GM12878 (cell line): ENCODE data around the gene ZCCHC9. TPM values are rescaled to one million over a fixed set of nuclear protein-coding genes. Genes with fewer than 3 reads are reported as not detected.

ENCODE experiments used
- ATAC-seq: fragments of 200-7000 bp; cut with Tn5 transposase; 3 replicates; pipeline ENCODE4 v1.9.1; 2020; ENCODE audit warnings: mild to moderate bottlenecking, moderate library complexity
- BruUV-seq: library from RNA; stranded (reverse); fragments of 400-500 nt; replicated peaks from 2 replicates; lab custom pipeline; 2021; lab: Mats Ljungman, UMichigan
- CTCF ChIA-PET: fragments of 300-600 bp; sonication (Branson Sonifier 250); formaldehyde crosslinking; extraction: SDS; loops from one replicate; lab custom pipeline; 2021; ENCODE audit warnings: inconsistent platforms; lab: Yijun Ruan, JAX
- POLR2A ChIA-PET: fragments of 350-600 bp; formaldehyde crosslinking; extraction: SDS; loops from one replicate; lab custom pipeline; 2021; ENCODE audit warnings: inconsistent platforms; lab: Charles Lee
- RAD21 ChIA-PET: fragments of 300-600 bp; sonication (Branson Sonifier 250); formaldehyde crosslinking; loops from one replicate; lab custom pipeline; 2023; ENCODE audit warnings: antibody characterized with exemption; ENCODE audit not compliant: unreplicated experiment; lab: Charles Lee
- SMC1A ChIA-PET: fragments of 300-600 bp; sonication (Branson Sonifier 250); formaldehyde crosslinking; loops from one replicate; lab custom pipeline; 2023; ENCODE audit not compliant: unreplicated experiment, uncharacterized antibody; lab: Charles Lee
- DNase-seq: peaks from one replicate; pipeline ENCODE4 v3.0.0-alpha.2; 2011; ENCODE audit warnings: low read depth, low spot score
- FAIRE-seq: peaks from 3 replicates; lab custom pipeline; 2011; peaks lifted over from hg19 to GRCh38; lab: Jason Lieb, UNC
- H2AFZ ChIP-seq: 2 replicates; pipeline ENCODE4 v1.6.0; 2011; ENCODE audit warnings: low read depth, low read length, control low read depth; ENCODE audit not compliant: control insufficient read depth
- H3K27ac ChIP-seq: 2 replicates; pipeline ENCODE4 v1.5.1; 2011; ENCODE audit warnings: control low read depth; ENCODE audit not compliant: control insufficient read depth, insufficient read depth
- H3K27me3 ChIP-seq, 2 experiments: replicated peaks in 1 of 2; 2 replicates each; pipeline versions ENCODE4 v1.6.0 to v1.6.1; 2011; ENCODE audit warnings: low read length in 1 of 2; ENCODE audit not compliant: control insufficient read depth in 2 of 2, insufficient read depth in 2 of 2
- H3K36me3 ChIP-seq, 2 experiments: 2 replicates each; pipeline ENCODE4 v1.5.1; 2011; ENCODE audit warnings: low read length in 1 of 2; ENCODE audit not compliant: control insufficient read depth in 2 of 2, insufficient read depth in 2 of 2
- H3K4me1 ChIP-seq: 2 replicates; pipeline ENCODE4 v1.6.1; 2011; ENCODE audit warnings: mild to moderate bottlenecking, low read length, moderate library complexity, mixed read lengths; ENCODE audit not compliant: control insufficient read depth, insufficient read depth
- H3K4me2 ChIP-seq: 2 replicates; pipeline ENCODE4 v1.6.0; 2011; ENCODE audit warnings: control low read depth; ENCODE audit not compliant: control insufficient read depth, insufficient read depth
- H3K4me3 ChIP-seq: fragments of 200-600 bp; sonication (generic); 2 replicates; pipeline ENCODE4 v1.5.1; 2016
- H3K79me2 ChIP-seq: 2 replicates; pipeline ENCODE4 v1.6.0; 2011; ENCODE audit warnings: low read length; ENCODE audit not compliant: control insufficient read depth, insufficient read depth
- H3K9ac ChIP-seq: 2 replicates; pipeline ENCODE4 v1.8.0; 2011; ENCODE audit warnings: low read length, control low read depth, mixed read lengths; ENCODE audit not compliant: control insufficient read depth, insufficient read depth
- H3K9me3 ChIP-seq: replicated peaks from 3 replicates; pipeline ENCODE4 v1.5.1; 2011; ENCODE audit warnings: mild to moderate bottlenecking, low read length; ENCODE audit not compliant: control insufficient read depth, insufficient read depth
- H4K20me1 ChIP-seq: 2 replicates; pipeline ENCODE4 v1.6.0; 2011; ENCODE audit not compliant: control insufficient read depth, insufficient read depth
- ASH2L ChIP-seq: fragments of 300-600, 200-600 bp; sonication (generic); IDR thresholded peaks from 2 replicates; pipeline ENCODE4 v1.6.1; 2017; ENCODE audit warnings: low read depth, mild to moderate bottlenecking, borderline replicate concordance
- EP300 ChIP-seq, 2 experiments: fragments of 150-350 bp in 1 of 2; IDR thresholded peaks; 2 replicates each; pipeline ENCODE4 v1.6.1; 2011 to 2012; ENCODE audit warnings: low read depth in 2 of 2, low read length in 2 of 2, borderline replicate concordance in 1 of 2, improper control_type of control experiment in 1 of 2, inconsistent platforms in 1 of 2; ENCODE audit not compliant: control insufficient read depth in 1 of 2
- JUND ChIP-seq: IDR thresholded peaks from 2 replicates; pipeline ENCODE4 v1.6.1; 2012; ENCODE audit warnings: low read depth, mild to moderate bottlenecking, low read length, improper control_type of control experiment, moderate library complexity
- LARP7 ChIP-seq: fragments of 450-650 bp; IDR thresholded peaks from 2 replicates; pipeline ENCODE4 v1.6.1; 2017; ENCODE audit warnings: mild to moderate bottlenecking
- MAX ChIP-seq: IDR thresholded peaks from 2 replicates; pipeline ENCODE4 v1.6.1; 2012; ENCODE audit warnings: low read depth, low read length, improper control_type of control experiment
- MTA2 ChIP-seq: fragments of 450-650 bp; IDR thresholded peaks from 2 replicates; pipeline ENCODE4 v1.6.1; 2016; ENCODE audit warnings: low read depth, mild to moderate bottlenecking, moderate library complexity
- NKRF ChIP-seq: fragments of 450-650 bp; conservative IDR thresholded peaks from 2 replicates; pipeline ENCODE4 v1.6.1; 2017; ENCODE audit warnings: mild to moderate bottlenecking, moderate library complexity
- POU2F2 ChIP-seq: IDR thresholded peaks from 3 replicates; pipeline ENCODE4 v1.6.1; 2011; ENCODE audit warnings: low read depth, mild to moderate bottlenecking, low read length, borderline replicate concordance
- WRNIP1 ChIP-seq: IDR thresholded peaks from 2 replicates; pipeline ENCODE4 v1.6.1; 2011; ENCODE audit warnings: low read depth, low read length, improper control_type of control experiment, borderline replicate concordance
- ZNF687 ChIP-seq: fragments of 450-650 bp; IDR thresholded peaks from 2 replicates; pipeline ENCODE4 v1.6.1; 2017; ENCODE audit warnings: mild to moderate bottlenecking, moderate library complexity
- WGBS: methylation state at CpG from one replicate; pipeline ENCODE4 v1.1.6; 2016; ENCODE audit warnings: low lambda C conversion rate; ENCODE audit not compliant: insufficient replicate concordance, insufficient coverage; ENCODE audit errors: missing lambda C conversion rate; 5-methylcytosine and 5-hydroxymethylcytosine counted together
- in situ Hi-C: fragments of 300-500 bp; cut with MboI; formaldehyde crosslinking; loops from 9 replicates; pipeline ENCODE4 v1.14.3; 2018; ENCODE audit warnings: mixed read lengths
- intact Hi-C: fragments of 100-400 bp; cut with micrococcal nuclease; formaldehyde crosslinking; loops from one replicate; pipeline ENCODE4 v1.14.2; 2022; ENCODE audit not compliant: unreplicated experiment
- polyA plus RNA-seq, 11 experiments: library from polyadenylated mRNA; depleted of rRNA in 4 of 11; unstranded in 6 of 11; stranded (reverse) in 5 of 11; fragments of >200 nt; fragmentation: Nextera tagmentation in 4 of 11; fragmentation: Illumina TruSeq in 1 of 11; extraction: Ambion mirVana in 4 of 11; extraction: Trizol in 1 of 11; gene quantifications; 1 replicate in 1 of 11; 2 replicates in 10 of 11; pipeline versions ENCODE4 v1.2.1 to v1.2.3, GENCODE V29; 2011 to 2016; ENCODE audit warnings: inconsistent platforms in 2 of 11, missing spikeins in 2 of 11, low read depth in 1 of 11
- total RNA-seq, 4 experiments: library from RNA; depleted of rRNA in 3 of 4; stranded (reverse); fragments of >200 nt in 3 of 4; fragmentation: Illumina TruSeq in 1 of 4; extraction: Trizol in 1 of 4; gene quantifications; 2 replicates each; pipeline versions ENCODE4 v1.2.1 to v1.2.3, GENCODE V29; 2013 to 2021
- TF ChIP-seq, protein P1 (sequence below): fragments of 450-650 bp; IDR thresholded peaks from 2 replicates; pipeline ENCODE4 v1.6.1; 2016; ENCODE audit warnings: mild to moderate bottlenecking
- TF ChIP-seq, protein P2 (sequence below): IDR thresholded peaks from 2 replicates; pipeline ENCODE4 v1.6.1; 2011; ENCODE audit warnings: low read depth, low read length, improper control_type of control experiment, borderline replicate concordance

The ZCCHC9 gene
- total and polyA plus RNA-seq, 10 of the 15 experiments (the other 5 are each of a cell fraction or from before 2014, with no cell fraction given): 22.0 to 57.7 (median 34.5) TPM

GRCh38 chr5:81345411-81346003 is 44.1 kb downstream of the ZCCHC9 start:
- Histone ChIP-seq H4K20me1 (no peaks in the 10 kb centered on the region), H3K27ac (no peak overlapping the region), H3K4me3 (no peak overlapping the region), H2AFZ (no peak overlapping the region), H3K9ac (no peak overlapping the region), H3K36me3 (no peaks in the 10 kb centered on the region), H3K27me3 (no peaks in the 10 kb centered on the region), H3K4me2 (no peak overlapping the region), H3K79me2 (no peaks in the 10 kb centered on the region), H3K9me3 (no peaks in the 10 kb centered on the region), H3K4me1 (no peaks in the 10 kb centered on the region)
- in situ Hi-C loops (no loop called here), intact Hi-C loops (no loop called here)
- ChIA-PET POLR2A (no interaction called here), SMC1A (no interaction called here), RAD21 (no interaction called here), CTCF (no interaction called here)
- ATAC-seq (no peak), DNase-seq (no peak), FAIRE-seq (no peak)
- WGBS: 67% methylated on average over 5 of the region's 5 CpGs
- no TSS peak for BruUV-seq
- no peak for TF ChIP-seq POU2F2
- TF ChIP-seq WRNIP1: no peak
- no peak for TF ChIP-seq JUND
- TF ChIP-seq MTA2: no peak
- TF ChIP-seq ZNF687: no peak
- TF ChIP-seq, protein P1, sequence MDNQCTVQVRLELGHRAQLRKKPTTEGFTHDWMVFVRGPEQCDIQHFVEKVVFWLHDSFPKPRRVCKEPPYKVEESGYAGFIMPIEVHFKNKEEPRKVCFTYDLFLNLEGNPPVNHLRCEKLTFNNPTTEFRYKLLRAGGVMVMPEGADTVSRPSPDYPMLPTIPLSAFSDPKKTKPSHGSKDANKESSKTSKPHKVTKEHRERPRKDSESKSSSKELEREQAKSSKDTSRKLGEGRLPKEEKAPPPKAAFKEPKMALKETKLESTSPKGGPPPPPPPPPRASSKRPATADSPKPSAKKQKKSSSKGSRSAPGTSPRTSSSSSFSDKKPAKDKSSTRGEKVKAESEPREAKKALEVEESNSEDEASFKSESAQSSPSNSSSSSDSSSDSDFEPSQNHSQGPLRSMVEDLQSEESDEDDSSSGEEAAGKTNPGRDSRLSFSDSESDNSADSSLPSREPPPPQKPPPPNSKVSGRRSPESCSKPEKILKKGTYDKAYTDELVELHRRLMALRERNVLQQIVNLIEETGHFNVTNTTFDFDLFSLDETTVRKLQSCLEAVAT: no peak
- no peak for TF ChIP-seq MAX
- TF ChIP-seq, protein P2, sequence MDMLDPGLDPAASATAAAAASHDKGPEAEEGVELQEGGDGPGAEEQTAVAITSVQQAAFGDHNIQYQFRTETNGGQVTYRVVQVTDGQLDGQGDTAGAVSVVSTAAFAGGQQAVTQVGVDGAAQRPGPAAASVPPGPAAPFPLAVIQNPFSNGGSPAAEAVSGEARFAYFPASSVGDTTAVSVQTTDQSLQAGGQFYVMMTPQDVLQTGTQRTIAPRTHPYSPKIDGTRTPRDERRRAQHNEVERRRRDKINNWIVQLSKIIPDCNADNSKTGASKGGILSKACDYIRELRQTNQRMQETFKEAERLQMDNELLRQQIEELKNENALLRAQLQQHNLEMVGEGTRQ: no peak
- TF ChIP-seq ASH2L: no peak
- TF ChIP-seq NKRF: no peak
- TF ChIP-seq EP300 (IDR thresholded peaks at IDR 0.05; ENCODE audit: borderline replicate concordance in 1 of 2, control insufficient read depth in 1 of 2, low read depth in 2 of 2, low read length in 2 of 2): no peak
- TF ChIP-seq LARP7: no peak
